Left forelimb (tissue), 1 donor: Measurements from ENCODE around the gene WDFY4.
A peak's percentile ranks its signal among the peaks of the same experiment; 100 is the strongest.

Source experiments
- DNase-seq: peaks from one replicate; pipeline ENCODE4 v3.0.0-alpha.2; 2018; ENCODE audit warnings: low spot score

WDFY4 gene

GRCh38 chr10:48792687-48793096 is 108.0 kb downstream of the WDFY4 start:
- no peak for DNase-seq

- DNase-seq: no peak
Observed at GRCh38 chr10:48794074-48794473, 109.4 kb downstream of the WDFY4 start.

GRCh38 chr10:48796713-48797245 is 112.1 kb downstream of the WDFY4 start:
- no peak for DNase-seq

GRCh38 chr10:48797830-48798229 is 113.2 kb downstream of the WDFY4 start:
- no peak for DNase-seq

DNA sequence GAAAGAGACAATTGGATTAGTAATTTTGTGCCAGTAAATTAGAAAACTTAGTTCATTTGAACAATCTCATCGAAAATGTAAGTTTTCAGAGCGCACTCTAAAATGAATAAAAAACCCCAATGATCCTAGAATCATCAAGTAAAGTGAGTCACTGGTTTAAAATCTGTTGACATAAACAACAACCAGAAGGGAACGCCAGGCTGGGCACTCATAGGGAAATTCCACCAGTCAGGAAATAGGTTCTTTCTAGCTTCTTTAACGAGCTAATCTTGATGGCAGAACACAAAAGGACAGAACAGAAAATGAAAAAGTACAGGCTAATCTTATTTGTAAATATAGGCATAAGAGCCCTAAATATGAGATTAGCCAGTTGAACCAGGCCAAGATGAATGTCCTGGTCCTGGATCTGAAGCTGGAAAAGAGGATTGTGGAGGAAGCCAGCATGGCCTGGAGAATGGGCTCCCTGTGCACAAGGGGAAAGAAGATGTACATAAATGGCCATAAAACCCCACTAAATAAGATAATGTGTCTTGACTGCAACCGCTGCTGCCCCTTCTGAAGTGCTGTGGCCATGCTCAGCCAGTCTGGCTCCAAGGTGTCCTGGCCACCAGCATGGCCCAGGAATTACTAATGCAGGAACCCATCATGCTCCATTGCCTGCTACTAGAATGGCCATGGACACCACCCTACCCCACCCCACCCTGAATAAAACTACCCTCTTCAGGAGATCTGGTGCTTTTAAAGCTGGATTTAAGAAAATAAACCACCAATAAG is 114.0 kb downstream of the WDFY4 start:
- no peak for DNase-seq

DNA sequence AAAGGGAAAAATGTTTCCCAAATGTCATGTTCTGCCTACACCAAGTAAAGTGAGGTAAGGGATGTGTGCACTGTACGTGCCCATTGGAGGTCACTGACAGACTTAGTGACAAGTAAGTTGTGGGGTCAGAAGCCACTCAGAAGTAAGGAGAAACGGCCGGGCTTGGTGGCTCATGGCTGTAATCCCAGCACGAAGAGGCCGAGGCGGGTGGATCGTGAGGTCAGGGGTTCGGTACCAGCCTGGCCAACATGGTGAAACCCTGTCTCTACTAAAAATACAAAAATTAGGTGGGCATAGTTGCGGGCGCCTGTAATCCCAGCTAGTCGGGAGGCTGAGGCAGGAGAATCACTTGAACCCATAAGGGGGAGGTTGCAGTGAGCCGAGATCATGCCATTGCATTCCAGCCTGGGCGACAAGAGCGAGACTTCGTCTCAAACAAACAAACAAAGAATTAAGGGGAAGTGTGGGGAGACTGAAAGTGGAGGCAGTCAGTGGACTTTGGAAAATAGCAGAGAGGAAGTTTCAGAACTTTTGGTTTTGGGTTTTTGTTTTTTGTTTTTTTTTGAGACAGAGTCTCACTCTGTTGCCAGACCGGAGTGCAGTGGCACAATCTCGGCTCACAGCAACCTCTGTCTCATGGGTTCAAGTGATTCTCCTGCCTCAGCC is 114.8 kb downstream of the WDFY4 start:
- DNase-seq: no peak

DNA sequence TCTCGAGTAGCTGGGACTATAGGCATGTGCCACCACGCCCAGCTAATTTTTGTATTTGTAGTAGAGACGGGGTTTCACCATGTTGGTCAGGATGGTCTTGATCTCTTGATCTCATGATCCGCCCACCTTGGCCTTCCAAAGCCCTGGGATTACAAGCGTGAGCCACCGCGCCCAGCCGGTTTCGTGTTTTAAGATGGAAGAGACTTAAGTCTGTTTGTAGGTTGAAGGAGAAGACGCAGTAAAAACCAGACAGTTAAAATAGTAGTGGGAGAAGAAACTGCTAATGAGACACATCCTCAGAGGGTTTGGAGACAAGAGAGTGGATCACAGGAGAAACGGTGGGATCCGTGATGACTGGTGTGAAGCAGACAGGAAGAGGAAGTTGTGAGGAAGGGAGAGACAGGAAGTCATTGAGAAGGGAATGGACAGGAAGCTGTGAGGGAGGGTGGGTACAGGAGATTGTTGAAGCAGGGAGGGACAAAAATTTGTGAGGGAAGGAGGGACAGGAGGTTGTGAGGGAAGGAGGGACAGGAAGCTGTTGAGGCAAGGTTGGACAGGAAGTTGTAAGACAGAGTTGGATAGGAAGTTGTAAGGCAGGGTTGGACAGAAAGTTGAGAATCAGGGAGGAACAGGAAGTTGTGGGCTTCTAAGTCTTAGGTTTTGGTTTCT is 115.5 kb downstream of the WDFY4 start:
- no peak for DNase-seq

- DNase-seq: no peak
Observed at GRCh38 chr10:48801001-48801421, 116.3 kb downstream of the WDFY4 start.

DNA sequence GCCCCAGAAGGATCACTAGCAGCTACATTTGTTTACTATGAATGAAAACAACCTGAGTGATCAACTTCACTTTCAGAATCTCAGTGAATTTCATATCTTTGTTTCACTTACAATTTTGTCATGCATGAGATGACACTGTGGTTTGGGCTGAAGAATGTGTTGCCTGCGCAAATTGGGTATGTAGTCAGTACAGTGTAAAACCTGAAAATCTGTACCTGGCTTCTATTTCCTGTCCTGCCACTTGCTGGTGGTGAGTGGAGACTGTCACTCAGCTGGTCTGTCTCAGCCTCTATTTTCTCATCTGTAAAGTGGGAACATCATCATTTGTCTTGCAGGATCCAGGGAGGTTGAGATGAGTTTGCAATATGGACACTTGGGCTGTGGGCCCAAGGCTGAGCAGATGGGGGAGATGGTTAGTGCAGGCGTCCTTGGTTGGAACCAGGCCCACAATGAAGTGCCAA is 118.0 kb downstream of the WDFY4 start:
- no peak for DNase-seq

GRCh38 chr10:48803801-48804584 is 119.3 kb downstream of the WDFY4 start:
- no peak for DNase-seq

DNA sequence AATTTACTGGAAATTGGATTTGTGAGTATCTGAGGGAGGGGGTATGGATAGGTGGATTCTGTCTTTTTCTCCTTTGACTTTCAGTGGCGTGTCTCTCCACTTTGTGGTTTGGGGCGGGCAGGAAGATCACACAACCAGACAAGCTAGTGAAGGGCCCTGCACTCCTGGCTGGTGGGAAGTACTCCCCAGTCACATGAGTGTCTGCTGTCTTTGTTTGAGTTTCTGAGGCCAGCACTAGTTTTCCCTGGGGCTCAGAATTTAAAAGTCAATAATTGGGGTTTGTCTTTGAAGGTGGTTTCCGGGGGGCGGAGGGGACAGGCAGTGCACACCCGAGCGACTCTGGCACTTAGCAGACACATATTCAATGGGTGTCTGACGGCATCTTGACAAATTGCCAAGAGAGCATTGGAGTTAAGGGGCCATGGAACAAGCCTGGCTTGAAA is 120.1 kb downstream of the WDFY4 start:
- DNase-seq: no peak

DNA sequence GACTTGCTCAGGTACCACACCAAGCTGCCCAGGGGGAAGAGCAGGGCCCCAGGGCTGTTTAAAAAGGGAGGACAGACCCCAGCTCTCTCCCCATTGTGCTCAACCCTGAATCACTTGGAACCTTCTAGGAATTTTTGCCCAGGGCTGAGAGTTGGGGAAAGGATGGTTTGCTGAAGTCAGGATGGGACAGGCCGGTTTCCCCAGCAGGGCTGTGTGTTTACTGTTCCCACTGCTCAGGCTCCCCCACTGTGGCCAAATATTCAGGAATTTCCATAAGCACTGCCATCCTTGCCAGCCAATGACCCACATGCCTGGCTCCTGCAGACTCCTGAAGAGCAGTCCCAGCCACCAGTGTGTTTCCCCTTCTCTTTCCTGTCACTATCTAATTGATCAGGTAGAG is 120.7 kb downstream of the WDFY4 start:
- no peak for DNase-seq

GRCh38 chr10:48805848-48806247 is 121.2 kb downstream of the WDFY4 start:
- DNase-seq: no peak

DNA sequence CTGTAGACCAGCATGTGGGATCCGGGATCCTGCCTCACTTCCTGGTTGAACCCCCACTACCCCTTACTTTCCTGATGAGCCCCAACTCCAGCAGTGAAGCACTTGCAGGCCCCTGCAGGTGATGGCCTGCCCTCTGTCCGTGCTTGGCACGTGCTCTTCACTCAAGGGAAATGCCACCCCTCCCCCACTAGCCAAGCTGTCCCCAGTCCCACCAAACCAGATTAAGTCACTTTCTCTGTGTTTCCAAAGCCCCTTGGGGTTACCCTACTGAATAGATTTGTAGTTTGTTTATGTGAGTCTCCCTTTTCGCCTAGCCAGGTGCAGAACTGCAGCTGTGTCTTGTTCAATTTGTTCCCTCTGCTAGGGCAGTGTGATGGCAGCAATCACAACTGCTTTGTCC is 121.7 kb downstream of the WDFY4 start:
- DNase-seq: no peak

DNA sequence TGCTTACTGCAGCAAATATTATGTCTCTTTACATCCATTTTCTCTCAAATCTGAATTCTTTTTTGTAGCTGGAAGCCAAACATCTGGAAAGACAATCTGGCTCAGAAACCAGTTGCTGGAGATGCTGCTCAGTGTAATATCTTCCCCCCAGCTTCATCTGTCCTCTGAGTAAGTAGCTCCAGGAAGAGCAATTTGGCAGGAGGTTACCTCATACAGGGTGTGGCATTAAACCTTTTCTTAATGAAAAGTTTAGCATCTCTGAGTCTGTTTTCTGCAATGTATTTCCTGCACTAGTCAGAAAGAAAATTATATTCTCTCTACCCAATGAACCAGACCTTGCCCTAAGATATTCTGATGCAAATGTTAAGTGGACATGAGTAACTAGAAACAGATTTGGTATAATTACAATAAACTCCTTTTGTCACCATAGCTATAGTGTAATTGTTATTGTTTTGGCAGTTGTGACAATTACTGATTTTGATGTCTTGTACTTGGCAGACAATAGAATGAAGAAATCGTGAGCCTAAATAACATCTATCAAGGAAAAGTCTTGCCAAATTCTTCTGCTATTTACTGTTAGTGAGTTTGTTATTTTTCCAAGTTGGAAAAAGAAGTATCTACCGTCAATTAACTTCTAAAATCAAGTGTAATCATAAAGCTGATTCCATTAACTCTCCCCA is 123.3 kb downstream of the WDFY4 start:
- DNase-seq: no peak

GRCh38 chr10:48809261-48809660 is 124.6 kb downstream of the WDFY4 start:
- DNase-seq: no peak

- peak; percentile 28 for DNase-seq
Observed at GRCh38 chr10:48811461-48811860, 126.8 kb downstream of the WDFY4 start.

DNA sequence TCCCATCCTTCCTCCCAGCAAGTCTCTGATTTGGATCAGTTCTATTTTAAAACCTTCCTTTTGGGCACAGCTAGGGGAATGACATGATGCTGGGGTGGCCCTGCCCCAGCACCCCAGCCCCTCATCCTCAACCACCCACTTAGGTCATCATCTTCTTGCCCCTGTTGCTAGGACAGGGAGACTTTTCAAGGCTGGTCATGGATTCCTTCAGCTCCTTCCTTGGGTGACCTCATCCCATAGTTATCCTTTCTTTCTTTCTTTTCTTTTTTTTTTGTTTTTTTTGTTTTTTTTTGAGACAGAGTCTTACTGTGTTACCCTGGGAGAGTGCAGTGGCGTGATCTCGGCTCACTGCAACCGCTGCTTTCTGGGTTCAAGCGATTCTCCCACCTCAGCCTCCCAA is 127.2 kb downstream of the WDFY4 start:
- DNase-seq: no peak

GRCh38 chr10:48813291-48813690 is 128.6 kb downstream of the WDFY4 start:
- DNase-seq: no peak

- DNase-seq: peak; percentile 36
Observed at GRCh38 chr10:48813825-48814224, 129.2 kb downstream of the WDFY4 start.

GRCh38 chr10:48814933-48815332 is 130.3 kb downstream of the WDFY4 start:
- DNase-seq: no peak
